Sciatic nerve (tissue), 2 donors: ENCODE results near the gene SKIL. TPM values are rescaled to one million over a fixed set of nuclear protein-coding genes. Genes with fewer than 3 reads are reported as not detected.

Source experiments
- ATAC-seq: fragments of 200-7000 bp; cut with Tn5 transposase; one replicate; pipeline ENCODE4 v1.9.1; 2020; ENCODE audit warnings: mild to moderate bottlenecking, moderate library complexity
- DNase-seq: peaks from one replicate; pipeline ENCODE4 v3.0.0-alpha.2; 2020; ENCODE audit warnings: low spot score
- intact Hi-C: fragments of 100-400 bp; cut with DNase I; formaldehyde crosslinking; loops from one replicate; pipeline ENCODE4 v1.14.2; 2022
- microRNA-seq: library from miRNA; unstranded; fragments of <30 nt; microRNA quantifications from one replicate; pipeline ENCODE4 v1.2.0, GENCODE V29; 2020
- total RNA-seq: library from RNA; stranded (reverse); fragmentation: NEBNext Ultra II Directional; extraction: Animal tissue kit (Norgen Biotek cat#: 25700); gene quantifications from one replicate; pipeline ENCODE4 v1.2.1, GENCODE V29; 2021
- donor health status: DM: no; HTN: no; CAD: no.
- donor health status: DM: no; HTN: no; CAD: no.

Gene SKIL
- total RNA-seq, 1 donor from 2014 or later = 85.2 TPM

DNA sequence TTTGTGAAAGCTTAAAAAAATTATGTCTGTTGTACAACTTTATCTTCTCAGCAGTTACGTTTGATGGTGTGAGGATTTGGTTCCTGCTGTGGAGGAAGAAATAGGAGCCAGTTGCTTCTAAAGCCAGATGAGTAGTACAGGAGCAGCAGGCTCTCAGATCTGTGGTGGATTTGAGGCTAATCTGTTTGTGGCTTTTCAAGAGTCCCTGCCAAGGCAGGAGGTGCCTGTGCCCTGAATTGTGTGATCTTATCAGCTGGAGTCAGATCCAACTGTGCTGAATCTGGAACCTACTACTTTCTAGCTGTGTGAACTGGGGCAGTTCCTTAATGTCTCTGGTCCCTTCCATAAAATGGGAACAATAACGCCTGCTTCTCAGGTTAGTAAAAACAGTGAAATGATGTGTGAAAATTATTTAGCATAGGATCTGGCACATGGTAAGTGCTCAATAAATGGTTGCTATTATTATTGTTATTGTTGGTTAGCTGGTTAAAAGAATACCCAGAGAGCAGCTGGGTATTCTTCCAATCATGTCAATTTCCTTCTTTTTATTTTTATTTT is 68.8 kb downstream of the SKIL start:
- intact Hi-C loops = no loop called here
- ATAC-seq (no peak), DNase-seq (no peak)

DNA sequence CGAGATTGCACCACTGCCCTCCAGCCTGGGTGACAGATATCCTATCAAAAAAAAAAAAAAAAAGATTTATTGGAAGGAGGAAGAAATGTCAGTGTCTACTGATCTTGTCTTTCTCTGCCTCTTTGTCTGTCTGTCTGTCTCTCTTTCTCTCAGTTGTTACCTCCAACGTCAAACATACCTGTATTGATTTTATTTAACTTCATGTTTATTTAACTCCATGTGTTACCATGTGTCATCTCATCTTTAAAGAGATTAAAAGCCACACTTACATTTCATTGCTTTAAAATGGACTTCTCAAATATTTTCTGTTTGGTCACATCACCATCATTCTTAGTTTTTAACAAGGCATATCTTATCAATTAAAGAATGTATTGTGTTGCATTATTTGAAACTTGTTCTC is 70.6 kb downstream of the SKIL start:
- DNase-seq = no peak
- intact Hi-C loops = no loop called here
- ATAC-seq = no peak

DNA sequence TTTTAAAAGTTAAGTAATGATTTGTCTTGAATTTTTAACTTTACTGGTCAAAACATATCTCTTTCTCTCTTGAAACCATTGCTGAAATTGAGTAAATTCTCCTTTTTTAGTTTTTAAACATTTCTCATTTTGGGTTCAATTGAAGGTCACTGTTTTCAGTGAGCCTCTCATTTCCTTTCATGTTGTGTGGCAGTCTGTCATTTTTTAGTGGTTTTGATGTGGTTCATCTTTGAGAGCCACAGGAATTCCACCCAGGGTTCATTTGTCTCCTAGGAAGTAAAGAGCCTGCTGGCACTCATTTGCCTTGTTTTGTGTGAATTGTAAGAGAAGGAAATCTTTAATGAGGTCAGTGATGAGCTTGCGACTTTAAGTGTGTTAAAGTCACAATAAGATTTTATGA is 71.5 kb downstream of the SKIL start:
- intact Hi-C loops = no loop called here
- DNase-seq (no peak), ATAC-seq (peak; percentile 39)

DNA sequence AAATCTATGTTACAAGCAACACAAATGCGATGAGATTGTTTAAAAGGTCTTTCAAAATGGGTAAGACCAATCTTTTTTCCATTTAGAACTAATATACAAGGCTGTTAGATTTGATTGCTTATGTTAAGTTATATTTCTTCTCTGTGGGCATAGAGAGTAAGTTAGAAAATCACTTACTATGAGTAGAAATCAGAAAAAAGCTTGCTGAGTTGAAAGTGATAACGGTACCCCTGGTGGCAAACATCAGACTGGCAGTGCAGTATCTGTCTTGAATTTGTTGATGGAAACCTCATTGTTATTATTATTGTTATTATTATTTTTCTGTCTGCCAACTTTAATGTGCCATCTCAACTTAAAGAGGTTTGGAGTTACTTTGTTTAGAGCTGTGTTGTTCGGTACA is 73.5 kb downstream of the SKIL start:
- ATAC-seq = no peak
- intact Hi-C loops = no loop called here

DNA sequence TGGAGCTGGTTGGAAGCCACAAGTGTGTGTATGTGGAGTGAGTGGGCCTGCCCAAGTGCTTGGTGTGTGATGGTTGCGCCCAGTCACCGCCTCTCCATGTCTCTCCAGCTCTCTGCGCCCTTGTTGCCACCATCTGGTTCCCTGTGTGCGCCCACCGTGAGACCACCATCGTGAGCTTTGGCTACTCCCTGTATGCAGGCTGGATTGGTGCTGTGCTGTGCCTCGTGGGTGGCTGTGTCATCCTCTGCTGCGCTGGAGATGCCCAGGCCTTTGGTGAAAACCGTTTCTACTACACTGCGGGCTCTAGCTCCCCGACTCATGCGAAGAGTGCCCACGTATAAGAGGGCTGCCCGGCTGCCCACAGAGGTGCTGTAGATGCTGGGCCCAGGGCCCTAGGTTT is 74.9 kb downstream of the SKIL start:
- ATAC-seq (no peak), DNase-seq (no peak)
- intact Hi-C loops = no loop called here

More for the DNA sequence above, 73.5 kb downstream of the SKIL start:
- DNase-seq = no peak

DNA sequence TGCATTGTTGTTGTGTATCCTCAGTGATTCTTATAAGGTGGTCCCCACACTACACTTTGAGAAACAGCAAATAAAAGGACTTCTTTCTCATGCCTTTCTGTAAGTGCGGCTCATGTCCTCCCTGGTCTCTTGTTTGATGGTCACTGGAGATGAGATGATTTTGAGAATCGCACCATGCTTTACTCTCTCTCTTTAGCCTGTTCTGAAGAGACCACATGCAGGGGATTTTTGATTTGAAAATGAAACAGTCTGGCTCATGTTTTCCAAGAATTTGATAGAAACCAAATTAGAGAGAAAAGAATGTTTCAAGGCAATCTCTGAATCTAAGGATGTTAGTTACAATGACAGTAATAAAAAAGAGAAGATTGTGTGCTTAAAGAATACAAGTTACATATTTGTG is 79.2 kb downstream of the SKIL start:
- ATAC-seq (no peak), DNase-seq (no peak)
- intact Hi-C loops = no loop called here

DNA sequence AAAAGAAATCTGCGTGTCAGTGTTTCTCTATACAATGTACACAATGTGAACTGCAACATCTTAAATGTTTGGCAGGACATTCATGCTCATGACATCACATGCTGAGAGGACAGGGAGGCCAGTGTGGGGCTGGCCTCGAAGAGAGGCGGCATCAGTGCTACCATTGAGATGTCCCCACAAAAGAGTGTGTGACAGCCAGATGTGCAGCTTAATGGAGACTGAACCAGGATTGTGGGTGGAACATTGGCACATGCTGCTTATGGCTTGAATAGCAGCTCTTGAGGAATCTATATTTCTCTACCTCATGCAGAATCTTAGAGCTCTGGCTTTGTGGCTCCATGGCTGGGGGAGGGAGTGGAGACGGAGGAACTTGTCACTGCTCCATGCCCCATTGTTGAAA is 79.7 kb downstream of the SKIL start:
- peak; percentile 44 for ATAC-seq
- intact Hi-C loops = no loop called here
- DNase-seq = no peak

DNA sequence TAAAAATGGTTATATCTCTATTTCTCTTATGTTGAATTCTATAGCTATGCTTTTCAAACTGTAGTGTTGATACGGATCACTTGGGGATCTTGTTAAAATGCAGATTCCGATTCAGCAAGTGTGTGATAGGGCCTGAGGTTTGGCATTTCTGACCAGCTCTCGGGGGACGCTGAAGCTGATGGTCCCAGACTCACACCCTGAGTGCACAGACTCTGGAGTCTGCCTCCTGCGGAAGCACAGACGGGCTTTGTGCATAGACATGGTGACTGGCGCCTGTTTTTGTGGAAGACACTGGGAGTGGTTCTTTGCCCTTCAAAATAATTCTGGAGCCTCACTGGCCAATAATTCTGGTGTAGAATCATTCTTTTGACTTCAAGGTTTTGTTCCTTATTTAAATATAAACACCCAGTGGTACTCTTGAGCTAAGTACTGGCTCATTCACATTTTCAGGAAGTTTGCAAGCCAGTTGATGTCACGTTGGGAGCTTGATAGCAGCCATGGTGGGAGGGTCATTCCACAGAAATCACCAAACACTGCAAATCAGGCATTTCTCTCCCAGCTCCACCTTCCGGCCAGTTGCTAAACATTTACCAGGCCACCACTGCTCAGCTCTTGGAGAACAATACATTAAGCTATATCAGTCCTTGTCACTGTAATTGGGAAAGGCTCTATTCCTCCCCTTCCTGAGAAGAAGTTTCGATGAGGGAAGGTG is 80.3 kb downstream of the SKIL start:
- ATAC-seq = peak; percentile 18
- DNase-seq = no peak
- intact Hi-C loops = no loop called here

DNA sequence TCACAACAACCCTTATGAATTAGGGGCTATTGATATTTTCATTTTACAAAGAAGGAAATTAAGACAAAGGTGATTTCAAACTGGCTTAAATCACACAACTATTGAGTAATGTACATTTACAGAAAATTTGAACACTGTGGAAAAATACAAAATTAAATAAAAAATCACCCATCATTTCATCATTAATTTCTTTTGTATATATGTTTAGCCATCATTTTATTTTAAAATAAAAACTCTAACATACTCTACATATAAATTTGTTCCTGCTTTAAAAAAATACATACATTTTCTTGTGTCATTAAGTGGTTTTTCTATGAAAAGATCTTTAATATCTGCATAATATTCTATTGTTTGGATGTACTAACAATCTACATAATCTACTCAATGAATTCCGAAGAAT is 81.3 kb downstream of the SKIL start:
- no peak for DNase-seq
- intact Hi-C loops = no loop called here
- no peak for ATAC-seq

DNA sequence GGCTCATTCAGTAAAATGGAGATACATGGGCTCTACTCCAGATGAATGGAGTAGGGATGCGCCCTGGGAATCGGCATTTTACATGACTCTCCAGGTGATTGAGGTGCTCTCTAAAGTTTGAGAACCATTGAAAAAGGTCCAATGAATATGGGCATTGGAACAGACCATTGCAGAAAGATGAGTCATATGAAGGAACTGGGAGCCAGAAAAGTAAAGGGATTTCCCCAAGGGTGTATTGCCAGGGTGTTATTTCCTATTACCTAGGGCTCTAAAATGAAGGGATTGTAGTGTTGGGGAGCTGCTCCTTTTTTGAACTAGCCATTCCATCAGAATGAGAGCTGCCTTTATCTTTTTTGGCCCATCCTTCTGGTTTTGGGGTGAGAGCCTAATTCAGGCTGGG is 82.8 kb downstream of the SKIL start:
- DNase-seq = no peak
- intact Hi-C loops = no loop called here
- no peak for ATAC-seq

DNA sequence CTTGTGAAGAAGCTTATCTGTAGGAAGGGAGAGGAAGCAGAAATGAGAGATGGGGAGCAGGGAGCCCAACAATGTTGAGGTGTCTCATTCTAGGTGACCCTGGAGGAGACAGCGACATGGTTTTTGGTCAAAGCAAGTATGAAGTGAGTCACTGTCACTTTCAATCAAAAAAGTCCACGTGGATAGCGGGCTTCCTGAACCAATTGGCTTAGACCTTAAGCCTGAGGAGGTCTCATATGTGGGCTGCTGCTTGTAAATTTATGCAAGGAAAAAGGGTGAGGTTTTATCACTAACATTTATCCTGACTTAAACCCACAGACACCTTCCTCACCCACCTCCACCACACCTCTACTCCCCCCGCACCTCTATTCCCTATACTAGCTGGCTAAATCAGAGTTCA is 83.9 kb downstream of the SKIL start:
- ATAC-seq (no peak), DNase-seq (no peak)
- intact Hi-C loops = no loop called here

DNA sequence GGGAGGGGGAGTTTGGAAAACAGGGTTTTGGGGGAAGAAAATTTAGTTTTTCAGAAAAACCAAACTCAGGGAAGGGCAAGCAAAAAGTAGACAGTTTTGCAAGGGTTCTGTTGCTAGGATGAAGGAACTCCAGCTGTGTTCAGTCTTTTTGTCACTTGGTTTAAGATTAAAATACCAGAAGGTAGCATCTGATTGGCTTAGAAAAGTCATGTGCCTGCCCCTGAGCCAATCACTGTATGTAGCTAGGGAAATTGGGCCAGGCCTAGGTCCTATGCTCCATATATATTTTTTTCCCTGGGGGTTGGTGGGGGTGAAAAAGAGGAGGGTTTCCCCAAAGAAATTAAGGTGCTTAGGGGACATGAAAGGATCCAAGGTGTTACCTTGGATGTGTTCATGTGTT is 85.4 kb downstream of the SKIL start:
- no peak for DNase-seq
- ATAC-seq = no peak
- intact Hi-C loops = no loop called here

DNA sequence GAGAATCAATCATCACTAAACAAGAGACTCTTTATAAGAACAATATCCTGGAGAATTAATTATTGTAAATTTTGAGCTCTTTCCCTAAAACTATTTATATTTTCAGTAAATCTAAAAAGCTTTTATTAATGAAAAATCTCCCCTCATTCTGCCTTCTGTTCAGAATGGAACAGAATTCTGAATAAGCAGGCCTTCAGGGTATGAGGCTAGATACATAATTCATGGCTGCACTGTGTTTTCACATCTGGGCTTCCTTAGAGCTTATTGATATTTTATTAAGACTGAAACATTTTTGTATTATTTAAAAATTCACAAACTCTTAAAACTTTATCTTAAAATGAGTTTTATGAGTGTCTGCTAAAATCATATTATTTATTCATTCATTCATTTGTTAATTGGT is 85.9 kb downstream of the SKIL start:
- ATAC-seq (no peak), DNase-seq (no peak)
- intact Hi-C loops = no loop called here

Small RNA genes within 50 kb of the gene (microRNA-seq; reads per million reads assigned to microRNA genes)
- gene MIR6828 = not detected

Other genes starting within 250 kb of the SKIL start
- 142 TPM for gene PHC3, start 176.0 kb upstream of the SKIL start, total RNA-seq
- 56.7 TPM for gene PRKCI, start 135.3 kb upstream of the SKIL start, total RNA-seq
- 88.2 TPM for gene CLDN11, start 61.2 kb downstream of the SKIL start, total RNA-seq
- gene SLC7A14, start 228.4 kb downstream of the SKIL start, total RNA-seq = 0.04 TPM